Ecto neural progenitor cell (in vitro differentiated cells): ENCODE data around the gene PIM2.
A peak's percentile ranks its signal among the peaks of the same experiment; 100 is the strongest.

Source experiments
- DNase-seq: peaks from one replicate; pipeline ENCODE4 v3.0.0-alpha.2; 2018; ENCODE audit warnings: low spot score

PIM2 gene

GRCh38 chrX:48935301-48935670 lies 16.5 kb upstream of the PIM2 start:
- DNase-seq = no peak

- DNase-seq = no peak
Measured at GRCh38 chrX:48934581-48935300, 15.9 kb upstream of the PIM2 start.

GRCh38 chrX:48933757-48934156 lies 14.9 kb upstream of the PIM2 start:
- DNase-seq = no peak

GRCh38 chrX:48927736-48928382 lies 9.0 kb upstream of the PIM2 start:
- DNase-seq = no peak

GRCh38 chrX:48927123-48927522 lies 8.3 kb upstream of the PIM2 start:
- no peak for DNase-seq

GRCh38 chrX:48924270-48924669 lies 5.4 kb upstream of the PIM2 start:
- DNase-seq = no peak

GRCh38 chrX:48923771-48924170 lies 4.9 kb upstream of the PIM2 start:
- no peak for DNase-seq

- DNase-seq = no peak
Measured at GRCh38 chrX:48920718-48921104, 1.9 kb upstream of the PIM2 start.

GRCh38 chrX:48919947-48920717 lies 1.3 kb upstream of the PIM2 start:
- DNase-seq = no peak

- no peak for DNase-seq
Measured at GRCh38 chrX:48919360-48919841, 577 bp upstream of the PIM2 start.

- peak; percentile 52 for DNase-seq
Measured at GRCh38 chrX:48918301-48918642, 552 bp downstream of the PIM2 start.

GRCh38 chrX:48917139-48918001 lies 1.5 kb downstream of the PIM2 start:
- DNase-seq = peak; percentile 94

- DNase-seq = no peak
Measured at GRCh38 chrX:48914593-48915493, 4.0 kb downstream of the PIM2 start.

GRCh38 chrX:48913605-48914366 lies 5.0 kb downstream of the PIM2 start:
- DNase-seq = no peak

- peak; percentile 83 for DNase-seq
Measured at GRCh38 chrX:48911412-48912182, 7.2 kb downstream of the PIM2 start, which contains the start of gene SLC35A2. SLC35A2 (minus strand) TSS chrX:48911646; CDS start chrX:48911636, 10 bp downstream.

- DNase-seq = no peak
Measured at GRCh38 chrX:48910926-48911411, 7.9 kb downstream of the PIM2 start.

- DNase-seq = no peak
Measured at GRCh38 chrX:48909703-48910294, 9.0 kb downstream of the PIM2 start.

- DNase-seq = no peak
Measured at GRCh38 chrX:48908600-48908999, 10.2 kb downstream of the PIM2 start.
